Activated CD4-positive, alpha-beta T cell treated with anti-CD3 and anti-CD28 coated beads for 48 hours (primary cell): Measurements from ENCODE around the gene RIT1.

Experiments
- DNase-seq: peaks from one replicate; pipeline ENCODE4 v3.0.0-alpha.2; 2020

The RIT1 gene

GRCh38 chr1:155911156-155912055 is at the start of gene RIT1:
TSS of gene RIT1 (minus strand) at chr1:155911349. CDS start at chr1:155910761, 588 bp downstream.
- peak; percentile 88 for DNase-seq

DNA sequence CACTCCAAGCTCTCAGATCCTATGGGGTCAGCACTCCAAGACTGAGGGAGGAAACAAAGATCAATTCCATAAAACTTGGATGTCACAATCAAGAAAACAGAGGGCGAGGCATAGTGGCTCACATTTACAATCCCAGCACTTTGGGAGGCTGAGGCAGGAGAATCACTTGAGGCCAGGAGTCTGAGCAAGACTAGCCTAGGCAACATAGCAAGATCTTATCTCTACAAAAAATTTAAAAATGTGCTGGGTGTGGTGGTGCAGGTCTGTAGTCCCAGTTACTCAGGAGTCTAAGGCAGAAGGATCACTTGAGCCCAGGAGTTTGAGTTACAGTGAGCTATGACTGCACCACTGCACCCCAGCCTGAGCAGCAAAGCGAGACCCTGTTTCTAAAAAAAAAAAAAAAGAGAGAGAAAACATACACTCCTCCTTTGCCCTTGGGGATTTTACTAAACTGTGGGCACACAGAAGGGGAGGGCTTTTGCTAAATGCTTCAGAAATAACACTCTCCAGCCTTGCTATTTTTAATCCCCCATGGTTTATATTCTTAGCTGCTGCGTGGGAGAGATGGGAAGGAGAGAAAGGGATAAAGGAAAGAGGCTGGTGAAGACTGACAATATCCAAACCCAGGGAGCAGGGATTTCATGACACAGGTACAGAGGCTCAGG is 49.1 kb upstream of the RIT1 start:
- DNase-seq = no peak

DNA sequence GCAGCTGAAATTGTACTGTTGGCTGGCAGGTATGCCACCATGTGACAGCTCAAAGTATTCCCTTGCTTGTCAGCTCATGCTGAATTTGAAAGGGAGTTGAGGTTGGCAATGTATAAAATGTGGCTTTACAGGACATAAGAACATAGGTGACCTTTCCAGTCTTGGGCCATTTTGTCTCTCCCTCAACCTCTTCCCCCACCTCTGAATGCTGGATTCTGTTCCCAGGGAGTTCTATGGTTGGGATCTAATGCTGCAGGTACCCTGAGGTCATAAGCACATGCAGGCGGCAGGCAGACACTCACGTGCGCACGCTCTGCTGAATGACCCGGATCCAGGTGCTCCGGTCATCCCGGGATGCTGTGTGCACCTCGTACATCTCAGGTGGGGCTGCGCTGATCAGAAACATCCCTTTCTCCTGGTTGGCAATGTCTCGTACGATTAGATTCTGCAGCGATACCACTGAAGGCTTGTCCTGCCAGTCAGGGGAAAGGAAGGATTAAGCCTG is 46.3 kb upstream of the RIT1 start:
- no peak for DNase-seq

- no peak for DNase-seq
Measured at GRCh38 chr1:155954645-155955044, 43.5 kb upstream of the RIT1 start.

- no peak for DNase-seq
Measured at GRCh38 chr1:155952505-155952890, 41.3 kb upstream of the RIT1 start.

GRCh38 chr1:155951753-155952504 is 40.8 kb upstream of the RIT1 start:
- no peak for DNase-seq

GRCh38 chr1:155950829-155951228 is 39.7 kb upstream of the RIT1 start:
- DNase-seq = no peak

DNA sequence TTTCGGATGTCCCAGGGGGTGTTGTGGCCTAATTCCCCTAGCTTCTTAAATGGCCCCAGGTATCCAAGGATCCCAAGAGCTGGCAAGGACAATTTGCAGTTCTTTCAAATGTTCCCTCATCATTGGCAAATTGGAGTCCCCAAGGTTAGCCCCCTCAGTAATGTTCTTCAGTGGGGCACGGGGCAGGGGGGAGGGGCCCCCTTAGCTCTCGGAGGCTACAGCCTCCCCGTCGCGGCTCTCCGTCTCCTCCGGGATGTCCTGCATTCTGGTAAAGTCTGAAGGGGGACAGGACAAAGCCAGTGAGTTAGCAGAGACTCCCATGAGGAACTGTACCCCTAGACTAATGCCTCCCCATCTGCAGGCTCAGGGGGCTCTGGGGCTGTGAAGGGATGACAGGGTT is 36.6 kb upstream of the RIT1 start:
- DNase-seq = no peak

DNA sequence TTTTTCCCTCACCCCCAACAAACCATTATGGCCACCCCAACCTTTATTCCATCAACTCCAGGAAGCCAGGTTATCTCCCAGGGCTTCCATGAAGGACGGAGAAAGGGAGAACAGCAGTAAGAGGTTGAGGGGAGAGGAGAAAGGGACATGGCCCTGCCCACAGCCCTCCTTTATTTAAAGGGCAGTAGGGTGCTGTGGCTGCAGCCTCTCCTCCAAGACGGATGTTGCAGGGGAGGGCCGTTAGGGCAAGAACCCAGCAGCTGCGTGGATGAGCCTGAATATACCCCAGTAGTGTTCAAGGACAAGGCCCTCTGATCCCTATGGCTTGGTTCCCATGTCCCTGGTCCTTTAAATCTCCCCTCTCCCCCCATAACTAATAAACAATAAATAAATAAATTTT is 36.1 kb upstream of the RIT1 start:
- no peak for DNase-seq

GRCh38 chr1:155946633-155947219 is 35.6 kb upstream of the RIT1 start:
- no peak for DNase-seq

- no peak for DNase-seq
Measured at GRCh38 chr1:155944444-155944799, 33.3 kb upstream of the RIT1 start.

DNA sequence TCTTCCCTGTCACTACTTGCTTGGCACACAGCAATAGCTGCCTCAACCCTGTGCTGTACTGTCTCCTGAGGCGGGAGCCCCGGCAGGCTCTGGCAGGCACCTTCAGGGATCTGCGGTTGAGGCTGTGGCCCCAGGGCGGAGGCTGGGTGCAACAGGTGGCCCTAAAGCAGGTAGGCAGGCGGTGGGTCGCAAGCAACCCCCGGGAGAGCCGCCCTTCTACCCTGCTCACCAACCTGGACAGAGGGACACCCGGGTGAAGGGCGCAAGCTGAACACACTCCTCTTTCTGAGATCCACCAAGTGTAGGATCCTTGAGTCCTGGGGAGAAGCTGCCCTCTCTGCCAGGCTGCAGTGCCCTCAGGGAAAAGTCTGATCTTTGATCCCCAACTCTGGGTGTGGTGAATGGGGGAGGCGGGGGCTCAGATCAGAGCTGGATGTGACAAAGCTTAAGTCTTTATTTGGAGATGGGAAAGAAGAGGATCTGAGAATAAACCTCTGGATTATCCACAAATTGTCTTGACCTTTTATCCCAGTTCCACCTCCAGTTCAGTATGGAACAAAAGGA is 31.5 kb upstream of the RIT1 start:
- DNase-seq = no peak

DNA sequence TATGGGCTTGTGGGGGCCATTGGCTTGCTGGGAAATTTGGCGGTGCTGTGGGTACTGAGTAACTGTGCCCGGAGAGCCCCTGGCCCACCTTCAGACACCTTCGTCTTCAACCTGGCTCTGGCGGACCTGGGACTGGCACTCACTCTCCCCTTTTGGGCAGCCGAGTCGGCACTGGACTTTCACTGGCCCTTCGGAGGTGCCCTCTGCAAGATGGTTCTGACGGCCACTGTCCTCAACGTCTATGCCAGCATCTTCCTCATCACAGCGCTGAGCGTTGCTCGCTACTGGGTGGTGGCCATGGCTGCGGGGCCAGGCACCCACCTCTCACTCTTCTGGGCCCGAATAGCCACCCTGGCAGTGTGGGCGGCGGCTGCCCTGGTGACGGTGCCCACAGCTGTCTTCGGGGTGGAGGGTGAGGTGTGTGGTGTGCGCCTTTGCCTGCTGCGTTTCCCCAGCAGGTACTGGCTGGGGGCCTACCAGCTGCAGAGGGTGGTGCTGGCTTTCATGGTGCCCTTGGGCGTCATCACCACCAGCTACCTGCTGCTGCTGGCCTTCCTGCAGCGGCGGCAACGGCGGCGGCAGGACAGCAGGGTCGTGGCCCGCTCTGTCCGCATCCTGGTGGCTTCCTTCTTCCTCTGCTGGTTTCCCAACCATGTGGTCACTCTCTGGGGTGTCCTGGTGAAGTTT is 30.8 kb upstream of the RIT1 start:
- peak; percentile 17 for DNase-seq

DNA sequence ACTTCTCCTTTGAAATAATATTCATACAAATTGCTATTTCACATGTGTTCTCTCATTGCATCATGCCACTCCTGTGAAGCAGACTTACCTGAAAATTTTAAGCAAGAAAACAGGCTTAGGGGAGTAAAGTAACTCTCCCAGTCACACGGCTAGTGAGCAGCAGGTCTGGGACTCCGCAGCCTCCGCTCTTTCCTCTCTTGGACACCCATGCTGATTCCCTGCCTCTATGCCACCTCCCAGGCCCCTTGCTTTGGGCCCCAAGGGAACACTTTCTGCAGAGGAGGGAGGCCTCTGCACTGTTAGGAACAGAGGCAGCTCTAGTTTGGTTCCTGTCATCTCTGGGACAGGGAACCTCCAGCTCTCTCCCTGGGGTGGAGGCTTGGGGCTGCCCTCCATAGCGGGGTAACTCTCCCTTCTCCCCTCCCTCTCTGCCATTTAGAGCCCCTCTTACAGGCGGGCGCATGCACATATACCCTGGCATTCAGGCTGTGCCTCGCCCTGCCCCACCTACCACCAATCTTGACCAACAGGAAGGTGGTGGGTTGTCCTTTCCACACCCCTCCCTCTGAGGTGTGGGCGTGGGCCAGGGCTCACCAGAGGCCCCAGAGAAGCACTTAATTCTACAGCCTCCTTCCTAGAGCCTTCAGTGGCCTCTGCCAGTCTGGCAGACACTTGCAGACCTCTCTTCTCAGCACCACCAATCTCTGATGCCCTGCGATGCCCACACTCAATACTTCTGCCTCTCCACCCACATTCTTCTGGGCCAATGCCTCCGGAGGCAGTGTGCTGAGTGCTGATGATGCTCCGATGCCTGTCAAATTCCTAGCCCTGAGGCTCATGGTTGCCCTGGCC is 30.1 kb upstream of the RIT1 start, which contains the start of gene RXFP4:
RXFP4 (plus strand) TSS at position 646 of the 852 bp plus-strand sequence; CDS start at position 718, 72 bp downstream.
- DNase-seq = peak; percentile 34

- DNase-seq = no peak
Measured at GRCh38 chr1:155940482-155940992, 29.4 kb upstream of the RIT1 start.

- DNase-seq = peak; percentile 24
Measured at GRCh38 chr1:155938220-155938627, 27.1 kb upstream of the RIT1 start.

- DNase-seq = no peak
Measured at GRCh38 chr1:155934936-155935590, 23.9 kb upstream of the RIT1 start.

DNA sequence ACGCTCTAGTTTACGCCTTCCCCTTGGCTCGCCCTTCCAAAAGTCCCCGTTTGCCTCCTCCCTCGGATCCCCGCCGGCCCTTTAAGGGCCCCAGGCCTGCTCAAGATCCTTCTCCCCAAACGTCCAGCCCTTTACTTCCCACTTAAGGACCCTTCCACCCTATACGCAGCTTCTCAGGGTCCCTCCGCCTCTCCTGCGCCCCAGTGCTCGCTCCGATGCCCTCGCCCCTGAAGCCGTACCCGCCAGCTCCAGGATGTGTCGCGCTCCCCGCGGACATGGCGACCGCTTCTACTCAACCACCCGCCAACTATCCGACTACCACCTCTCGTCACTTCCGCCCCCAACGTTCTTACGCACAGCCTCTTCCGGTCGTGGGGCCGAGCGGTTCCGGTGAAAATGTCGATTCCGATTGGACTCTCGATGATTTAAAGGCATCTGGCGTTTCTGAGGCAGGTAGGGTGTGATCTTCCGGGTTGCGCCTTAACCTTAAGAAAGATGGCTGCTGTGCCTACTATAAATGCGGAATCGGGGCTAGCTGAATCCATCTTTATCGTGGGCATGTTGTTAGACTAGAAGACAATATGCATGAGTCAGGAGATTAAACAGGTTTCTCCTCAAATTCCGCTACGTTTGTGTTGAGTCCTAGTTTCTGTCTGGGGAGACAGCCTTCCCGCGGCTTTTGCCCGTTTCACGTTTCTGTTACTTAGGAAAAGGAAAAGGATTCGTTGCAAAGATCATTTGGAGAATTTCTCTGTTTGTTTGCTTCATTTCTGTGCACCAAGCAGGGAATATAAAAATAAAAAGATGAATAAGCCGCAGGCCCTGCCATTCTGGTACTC is 23.2 kb upstream of the RIT1 start, which contains the start of gene KHDC4:
KHDC4 (minus strand) TSS at position 317 of the 839 bp plus-strand sequence; CDS start at position 277, 40 bp downstream.
- DNase-seq = peak; percentile 96

- no peak for DNase-seq
Measured at GRCh38 chr1:155933591-155934096, 22.5 kb upstream of the RIT1 start.
